ENCODE measurements around the gene BAD.
"Not testable (repeated sequence)": the region's sequence is repeated elsewhere in the genome, so short reads cannot be mapped to it uniquely, and the experiment has no call there.

Gene BAD

DNA sequence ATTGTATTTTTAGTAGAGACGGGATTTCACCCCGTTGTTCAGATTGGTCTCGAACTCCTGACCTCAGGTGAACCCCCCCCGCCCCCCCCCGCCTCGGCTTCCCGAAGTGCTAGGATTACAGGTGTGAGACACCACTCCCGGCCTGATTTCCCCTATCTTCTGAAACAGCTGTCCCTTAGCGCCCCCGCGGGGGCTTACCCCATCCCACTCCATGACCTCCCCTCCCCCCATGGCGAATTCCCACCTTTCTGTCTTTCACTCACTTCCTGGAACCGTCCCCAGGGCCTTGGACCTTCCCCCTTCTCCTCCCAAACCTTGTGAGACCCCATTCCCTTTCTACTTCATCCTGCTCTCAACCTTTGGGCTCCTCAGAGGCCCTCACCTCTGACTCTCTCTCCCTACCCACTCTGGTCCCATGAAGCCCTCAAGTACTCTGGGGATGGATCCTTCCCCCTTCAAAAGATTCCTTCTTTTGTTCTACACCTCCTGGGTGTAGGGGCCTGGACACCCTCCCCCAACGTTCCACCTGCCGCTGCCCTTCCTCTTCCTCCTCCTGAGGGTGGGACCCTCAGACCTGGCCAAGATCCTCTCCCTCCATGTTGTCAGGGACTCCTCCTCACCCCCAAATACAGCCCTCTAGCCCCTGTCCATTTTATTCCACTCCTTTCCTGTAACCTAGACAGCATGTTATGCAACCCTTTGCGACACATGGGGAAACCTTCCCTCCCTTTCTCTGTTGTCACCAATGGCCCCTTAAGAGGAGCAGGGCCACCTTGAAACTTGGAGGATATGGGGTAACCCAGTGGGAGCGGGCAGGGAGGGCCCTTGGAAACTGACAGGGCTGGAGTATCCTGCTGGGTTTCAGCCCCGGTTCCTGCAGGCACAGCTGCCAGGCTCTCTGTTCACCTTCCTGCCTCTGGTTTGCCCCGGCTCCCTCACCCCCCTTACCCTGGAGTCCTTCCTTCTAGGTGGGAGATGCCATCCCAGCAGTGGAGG is 34.6 kb upstream of the BAD start:
- H3K36me3 Mint-ChIP-seq, result peaks cover 8% of the 10 kb centered on the region

DNA sequence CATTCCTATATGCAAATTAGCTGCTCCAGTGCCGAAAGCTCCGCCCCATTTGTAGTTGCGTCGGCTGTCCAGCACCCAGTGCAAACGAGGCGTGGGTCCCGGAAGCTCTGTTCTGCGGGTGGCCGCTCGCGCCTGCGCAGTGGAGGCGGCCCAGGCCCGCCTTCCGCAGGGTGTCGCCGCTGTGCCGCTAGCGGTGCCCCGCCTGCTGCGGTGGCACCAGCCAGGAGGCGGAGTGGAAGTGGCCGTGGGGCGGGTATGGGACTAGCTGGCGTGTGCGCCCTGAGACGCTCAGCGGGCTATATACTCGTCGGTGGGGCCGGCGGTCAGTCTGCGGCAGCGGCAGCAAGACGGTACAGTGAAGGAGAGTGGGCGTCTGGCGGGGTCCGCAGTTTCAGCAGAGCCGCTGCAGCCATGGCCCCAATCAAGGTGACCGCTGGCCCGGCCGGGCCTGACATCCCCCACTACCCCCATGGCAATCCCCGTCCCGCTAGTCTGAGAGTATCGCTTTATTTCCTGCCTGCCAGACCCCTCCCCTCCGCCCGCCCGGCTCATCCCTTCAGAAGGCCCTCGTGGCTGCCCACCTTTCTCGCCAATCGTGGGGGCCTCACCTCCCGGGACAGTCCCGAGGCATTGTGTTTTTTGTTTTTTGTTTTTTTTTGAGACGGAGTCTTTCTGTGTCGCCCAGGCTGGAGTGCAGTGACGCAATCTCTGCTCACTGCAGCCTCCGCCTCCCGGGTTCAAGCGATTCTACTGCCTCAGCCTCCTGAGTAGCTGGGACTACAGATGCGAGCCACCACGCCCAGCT is 33.7 kb upstream of the BAD start, which contains the start of gene PRDX5:
PRDX5 (plus strand) TSS at position 161 of the 805 bp plus-strand sequence; CDS start at position 256, 95 bp downstream.
- H3K27ac Mint-ChIP-seq, result peak within 1 kb of the TSS; percentile 99
- H3K27me3 Mint-ChIP-seq, result no peaks in the 10 kb centered on the region
- H3K4me3 Mint-ChIP-seq, result peak within 1 kb of the TSS; percentile 97
- peaks cover 30% of the 10 kb centered on the region for H3K4me1 Mint-ChIP-seq (ENCODE audit: low read depth)
- H3K9me3 Mint-ChIP-seq (ENCODE audit: low read depth), result no peaks in the 10 kb centered on the region
- H3K36me3 Mint-ChIP-seq, result peaks cover 8% of the 10 kb centered on the region

More for the DNA sequence above, 34.6 kb upstream of the BAD start:
- Mint-ChIP-seq H3K4me3 (peak overlapping the region; percentile 97), H3K27ac (peak overlapping the region; percentile 77), H3K9me3 (ENCODE audit: low read depth) (no peaks in the 10 kb centered on the region), H3K27me3 (no peaks in the 10 kb centered on the region), H3K4me1 (ENCODE audit: low read depth) (peaks cover 28% of the 10 kb centered on the region)

DNA sequence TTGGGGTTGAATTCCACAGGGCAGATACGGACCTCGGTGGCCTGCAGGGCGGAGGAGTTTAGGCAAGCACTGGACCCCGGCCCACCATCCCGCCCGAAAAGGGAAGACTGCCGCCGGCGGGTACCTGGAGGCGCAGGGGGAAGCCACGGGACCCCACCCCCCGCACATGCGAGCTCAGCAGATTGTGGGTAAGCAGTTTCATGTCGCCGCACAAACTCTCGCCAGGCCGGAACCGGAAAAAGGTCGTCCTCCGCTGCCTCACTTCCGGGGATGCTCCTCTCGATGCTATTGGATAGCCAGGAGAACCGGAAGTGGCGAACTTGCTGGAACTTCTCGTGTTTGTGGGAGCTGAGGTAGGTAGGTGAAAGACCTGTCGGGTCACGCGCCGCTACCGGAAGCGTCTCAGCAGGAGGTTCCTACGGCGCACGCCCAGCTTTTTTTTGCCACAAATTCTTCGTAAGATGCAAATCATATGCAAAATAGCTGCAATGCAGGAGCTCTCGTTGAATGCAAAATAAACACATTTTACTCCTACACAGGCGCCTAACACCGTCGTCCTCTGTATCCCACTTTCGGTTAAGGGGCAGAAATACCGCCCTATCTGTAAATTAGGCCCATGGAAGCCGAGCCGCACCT is 33.0 kb upstream of the BAD start, which contains the start of gene TRMT112:
TRMT112 (minus strand) TSS at position 235 of the 636 bp plus-strand sequence; CDS start at position 202, 33 bp downstream.
- Mint-ChIP-seq H3K4me3 (peak within 1 kb of the TSS; percentile 97), H3K36me3 (peaks cover 10% of the 10 kb centered on the region), H3K27ac (peak within 1 kb of the TSS; percentile 99), H3K9me3 (ENCODE audit: low read depth) (no peaks in the 10 kb centered on the region), H3K4me1 (ENCODE audit: low read depth) (peaks cover 37% of the 10 kb centered on the region), H3K27me3 (no peaks in the 10 kb centered on the region)

DNA sequence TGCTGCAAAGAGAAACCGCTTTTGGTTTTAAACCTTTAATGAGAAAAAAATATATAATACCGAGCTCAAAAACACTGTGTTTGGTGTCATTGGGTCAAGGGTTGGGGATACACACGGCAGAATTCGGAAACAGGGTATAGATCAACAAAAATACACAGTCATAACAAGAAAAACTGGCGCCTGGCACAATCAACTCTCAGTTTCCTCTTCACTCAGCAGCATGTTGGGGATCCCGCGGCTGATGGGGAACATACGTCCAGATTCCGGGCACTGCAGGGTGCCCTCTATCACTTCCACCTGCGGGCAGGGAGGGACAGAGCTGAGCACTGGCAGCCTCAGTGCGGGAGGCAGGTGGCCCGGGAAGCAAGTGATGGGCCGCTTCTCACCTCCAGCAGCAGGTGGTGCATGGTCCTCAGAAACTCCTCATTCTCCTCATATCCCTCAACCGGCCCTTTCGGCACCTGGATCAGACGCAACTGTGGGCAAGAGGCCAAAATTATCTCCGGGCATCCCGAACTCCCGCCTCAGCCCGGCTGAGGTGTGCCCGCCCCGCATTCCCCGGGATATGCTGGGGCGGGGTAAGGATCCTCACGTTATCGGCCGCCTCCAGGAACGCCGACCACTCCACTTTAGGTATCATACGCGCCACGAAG is 32.3 kb upstream of the BAD start:
- Mint-ChIP-seq H3K36me3 (peaks cover 10% of the 10 kb centered on the region), H3K4me1 (ENCODE audit: low read depth) (peaks cover 38% of the 10 kb centered on the region), H3K9me3 (ENCODE audit: low read depth) (no peaks in the 10 kb centered on the region), H3K27me3 (no peaks in the 10 kb centered on the region), H3K4me3 (peak overlapping the region; percentile 97), H3K27ac (peak overlapping the region; percentile 99)

DNA sequence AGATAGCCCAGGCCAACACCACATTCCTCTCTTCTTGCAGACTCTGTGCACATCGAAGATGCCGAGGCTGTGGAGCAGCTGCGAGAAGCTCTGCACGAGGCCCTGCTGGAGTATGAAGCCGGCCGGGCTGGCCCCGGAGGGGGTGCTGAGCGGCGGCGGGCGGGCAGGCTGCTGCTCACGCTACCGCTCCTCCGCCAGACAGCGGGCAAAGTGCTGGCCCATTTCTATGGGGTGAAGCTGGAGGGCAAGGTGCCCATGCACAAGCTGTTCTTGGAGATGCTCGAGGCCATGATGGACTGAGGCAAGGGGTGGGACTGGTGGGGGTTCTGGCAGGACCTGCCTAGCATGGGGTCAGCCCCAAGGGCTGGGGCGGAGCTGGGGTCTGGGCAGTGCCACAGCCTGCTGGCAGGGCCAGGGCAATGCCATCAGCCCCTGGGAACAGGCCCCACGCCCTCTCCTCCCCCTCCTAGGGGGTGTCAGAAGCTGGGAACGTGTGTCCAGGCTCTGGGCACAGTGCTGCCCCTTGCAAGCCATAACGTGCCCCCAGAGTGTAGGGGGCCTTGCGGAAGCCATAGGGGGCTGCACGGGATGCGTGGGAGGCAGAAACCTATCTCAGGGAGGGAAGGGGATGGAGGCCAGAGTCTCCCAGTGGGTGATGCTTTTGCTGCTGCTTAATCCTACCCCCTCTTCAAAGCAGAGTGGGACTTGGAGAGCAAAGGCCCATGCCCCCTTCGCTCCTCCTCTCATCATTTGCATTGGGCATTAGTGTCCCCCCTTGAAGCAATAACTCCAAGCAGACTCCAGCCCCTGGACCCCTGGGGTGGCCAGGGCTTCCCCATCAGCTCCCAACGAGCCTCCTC is 31.4 kb upstream of the BAD start:
- H3K9me3 Mint-ChIP-seq (ENCODE audit: low read depth); H3K27me3 Mint-ChIP-seq: not testable (repeated sequence)
- peaks cover 10% of the 10 kb centered on the region for H3K36me3 Mint-ChIP-seq
- H3K27ac Mint-ChIP-seq, result peak overlapping the region; percentile 99
- peaks cover 39% of the 10 kb centered on the region for H3K4me1 Mint-ChIP-seq (ENCODE audit: low read depth)
- H3K4me3 Mint-ChIP-seq, result peak overlapping the region; percentile 97

DNA sequence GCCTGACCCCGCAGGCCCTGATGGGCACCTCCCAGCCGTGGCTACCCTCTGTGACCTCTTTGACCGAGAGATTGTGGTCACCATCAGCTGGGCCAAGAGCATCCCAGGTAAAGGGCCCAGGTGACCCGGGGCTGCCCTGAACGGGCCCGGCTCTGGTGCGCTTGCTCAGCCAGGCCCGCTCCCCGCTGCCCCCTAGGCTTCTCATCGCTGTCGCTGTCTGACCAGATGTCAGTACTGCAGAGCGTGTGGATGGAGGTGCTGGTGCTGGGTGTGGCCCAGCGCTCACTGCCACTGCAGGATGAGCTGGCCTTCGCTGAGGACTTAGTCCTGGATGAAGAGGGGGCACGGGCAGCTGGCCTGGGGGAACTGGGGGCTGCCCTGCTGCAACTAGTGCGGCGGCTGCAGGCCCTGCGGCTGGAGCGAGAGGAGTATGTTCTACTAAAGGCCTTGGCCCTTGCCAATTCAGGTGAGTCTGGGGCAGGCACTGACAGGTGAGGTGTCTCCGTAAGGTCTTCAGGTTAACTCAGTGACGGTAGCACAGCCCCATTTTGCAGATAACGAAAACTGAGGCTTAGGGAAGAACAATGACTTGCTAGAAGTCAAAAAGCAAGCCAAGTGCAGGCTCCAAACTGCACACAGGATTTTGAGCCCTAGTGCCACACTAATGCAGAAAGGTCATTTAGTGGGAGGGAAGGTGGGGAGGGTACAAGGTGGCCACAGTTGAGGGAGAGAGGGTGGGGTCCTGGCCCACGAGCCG is 30.5 kb upstream of the BAD start:
- Mint-ChIP-seq H3K36me3 (peaks cover 10% of the 10 kb centered on the region), H3K4me1 (ENCODE audit: low read depth) (peaks cover 38% of the 10 kb centered on the region), H3K27me3 (no peaks in the 10 kb centered on the region), H3K27ac (peak overlapping the region; percentile 66), H3K4me3 (peak overlapping the region; percentile 60), H3K9me3 (ENCODE audit: low read depth) (no peaks in the 10 kb centered on the region)

DNA sequence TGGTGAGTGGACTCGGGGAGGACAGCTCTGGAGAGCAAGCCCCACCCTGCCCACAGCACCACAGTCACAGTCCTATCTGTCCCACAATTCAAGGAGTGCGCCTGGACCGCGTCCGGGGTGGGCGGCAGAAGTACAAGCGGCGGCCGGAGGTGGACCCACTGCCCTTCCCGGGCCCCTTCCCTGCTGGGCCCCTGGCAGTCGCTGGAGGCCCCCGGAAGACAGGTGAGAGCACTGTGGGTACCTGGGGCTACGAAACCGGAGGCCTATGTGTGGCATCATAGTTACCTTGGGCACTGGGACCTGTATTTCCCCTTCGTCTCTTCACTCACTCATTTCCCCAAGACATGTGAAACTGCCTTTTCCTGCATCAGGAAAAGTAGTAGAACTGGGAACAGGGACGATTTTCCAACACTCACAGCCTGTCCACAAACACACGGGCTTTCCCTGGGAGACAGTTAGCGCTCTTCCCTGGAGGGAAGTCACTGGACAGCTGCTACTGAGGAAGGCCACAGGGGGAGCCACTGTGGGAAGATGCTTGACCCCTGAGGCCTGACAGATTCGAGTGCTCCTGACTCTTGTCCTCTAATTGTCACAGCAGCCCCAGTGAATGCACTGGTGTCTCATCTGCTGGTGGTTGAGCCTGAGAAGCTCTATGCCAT is 29.8 kb upstream of the BAD start:
- H3K4me1 Mint-ChIP-seq (ENCODE audit: low read depth), result peaks cover 38% of the 10 kb centered on the region
- peak overlapping the region; percentile 44 for H3K4me3 Mint-ChIP-seq
- no peaks in the 10 kb centered on the region for H3K9me3 Mint-ChIP-seq (ENCODE audit: low read depth)
- peak overlapping the region; percentile 66 for H3K27ac Mint-ChIP-seq
- H3K27me3 Mint-ChIP-seq, result no peaks in the 10 kb centered on the region
- H3K36me3 Mint-ChIP-seq, result peaks cover 10% of the 10 kb centered on the region

DNA sequence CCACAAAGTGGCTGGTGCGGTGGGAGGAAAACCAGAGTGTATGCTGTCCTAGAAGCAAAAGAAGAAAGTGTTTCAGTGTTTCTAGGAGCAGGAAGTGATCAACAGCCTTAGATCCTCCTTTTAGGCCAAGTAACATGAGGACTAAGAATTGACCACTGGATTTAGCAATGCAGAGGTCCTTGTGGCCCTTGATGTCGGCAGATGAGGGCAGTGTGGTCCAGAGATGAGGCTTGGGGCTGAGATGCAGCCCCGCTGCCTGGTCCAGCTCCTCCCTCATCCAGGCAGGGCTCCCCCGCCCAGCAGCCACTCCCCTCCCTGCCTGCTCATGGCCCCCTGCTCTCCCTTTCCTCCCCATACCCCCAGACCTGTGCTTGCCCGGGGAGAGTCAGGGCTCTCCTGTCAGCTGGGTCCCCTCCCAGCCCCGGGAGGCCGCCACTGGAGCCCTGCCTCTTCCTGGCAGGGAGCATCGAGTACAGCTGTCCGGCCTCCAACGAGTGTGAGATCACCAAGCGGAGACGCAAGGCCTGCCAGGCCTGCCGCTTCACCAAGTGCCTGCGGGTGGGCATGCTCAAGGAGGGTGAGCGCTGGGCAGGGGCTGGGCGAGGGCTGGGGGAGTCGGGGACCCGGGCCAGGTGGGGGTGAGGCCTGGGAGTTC is 29.2 kb upstream of the BAD start:
- Mint-ChIP-seq H3K4me3 (no peak overlapping the region), H3K27ac (peak overlapping the region; percentile 66), H3K4me1 (ENCODE audit: low read depth) (peaks cover 33% of the 10 kb centered on the region), H3K36me3 (peaks cover 10% of the 10 kb centered on the region), H3K27me3 (no peaks in the 10 kb centered on the region), H3K9me3 (ENCODE audit: low read depth) (no peaks in the 10 kb centered on the region)

DNA sequence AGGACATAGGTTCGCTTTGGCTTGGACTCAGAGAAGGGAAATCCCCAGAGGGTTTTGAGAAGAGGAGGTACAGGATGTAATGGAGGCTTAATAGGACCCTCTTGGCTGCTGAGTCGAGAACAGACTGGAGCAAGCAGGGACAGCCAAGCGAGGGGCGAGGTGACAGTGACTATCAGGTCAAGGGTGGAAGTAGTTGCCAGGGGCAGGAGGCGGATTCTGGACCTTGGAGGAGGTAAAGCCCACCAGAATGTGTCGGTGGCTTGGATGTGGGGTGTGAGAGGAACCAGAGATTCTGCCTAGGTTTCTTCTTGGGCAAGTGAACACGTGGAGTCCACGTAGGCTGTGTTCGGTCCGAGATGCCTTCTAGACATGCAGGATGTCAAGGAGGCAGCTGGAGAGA is 28.5 kb upstream of the BAD start:
- Mint-ChIP-seq H3K9me3 (ENCODE audit: low read depth) (no peaks in the 10 kb centered on the region), H3K27ac (peak overlapping the region; percentile 66), H3K4me3 (no peak overlapping the region), H3K27me3 (no peaks in the 10 kb centered on the region), H3K4me1 (ENCODE audit: low read depth) (peaks cover 33% of the 10 kb centered on the region), H3K36me3 (peaks cover 10% of the 10 kb centered on the region)

DNA sequence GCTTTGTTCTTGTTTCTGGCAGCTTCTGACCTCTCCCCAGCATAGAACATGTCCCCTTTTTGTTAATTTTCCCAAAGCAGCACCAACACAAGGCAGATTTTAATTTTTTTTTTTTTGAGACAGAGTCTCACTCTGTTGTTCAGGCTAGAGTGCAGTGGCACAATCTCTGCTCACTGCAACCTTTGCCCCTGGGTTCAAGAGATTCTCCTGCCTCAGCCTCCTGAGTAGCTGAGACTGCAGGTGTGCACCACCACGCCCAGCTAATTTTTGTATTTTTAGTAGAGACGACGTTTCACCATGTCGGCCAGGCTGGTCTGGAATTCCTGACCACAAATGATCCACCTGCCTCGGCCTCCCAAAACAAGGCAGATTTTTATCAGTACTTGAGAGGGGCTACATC is 23.3 kb upstream of the BAD start:
- Mint-ChIP-seq H3K4me3 (peak overlapping the region; percentile 100), H3K4me1 (ENCODE audit: low read depth) (peaks cover 37% of the 10 kb centered on the region), H3K27ac (peak overlapping the region; percentile 78)
- not testable (repeated sequence) for H3K9me3 Mint-ChIP-seq (ENCODE audit: low read depth); H3K27me3 Mint-ChIP-seq; H3K36me3 Mint-ChIP-seq

DNA sequence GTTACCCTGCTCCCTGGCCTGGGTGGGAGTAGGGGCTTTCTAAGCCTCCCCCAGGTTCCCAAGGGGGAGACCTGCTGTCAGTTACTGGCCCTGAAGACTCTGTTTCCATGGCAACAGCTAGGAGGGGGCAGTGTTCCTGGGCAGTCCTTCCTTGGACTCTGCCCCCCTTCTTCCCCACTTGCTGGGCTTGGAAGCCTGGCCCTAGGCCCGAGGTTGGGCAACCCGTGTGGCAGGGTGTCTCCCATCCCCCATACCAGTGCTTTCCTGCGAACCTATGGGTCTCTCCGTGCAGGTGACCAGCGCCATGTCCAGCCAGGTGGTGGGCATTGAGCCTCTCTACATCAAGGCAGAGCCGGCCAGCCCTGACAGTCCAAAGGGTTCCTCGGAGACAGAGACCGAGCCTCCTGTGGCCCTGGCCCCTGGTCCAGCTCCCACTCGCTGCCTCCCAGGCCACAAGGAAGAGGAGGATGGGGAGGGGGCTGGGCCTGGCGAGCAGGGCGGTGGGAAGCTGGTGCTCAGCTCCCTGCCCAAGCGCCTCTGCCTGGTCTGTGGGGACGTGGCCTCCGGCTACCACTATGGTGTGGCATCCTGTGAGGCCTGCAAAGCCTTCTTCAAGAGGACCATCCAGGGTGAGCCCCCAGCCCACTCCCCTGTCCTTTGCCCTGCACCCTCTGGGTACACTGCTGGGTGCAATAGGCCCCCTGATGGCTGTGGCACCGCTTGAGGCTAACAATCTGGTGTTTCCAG is 22.6 kb upstream of the BAD start:
- Mint-ChIP-seq H3K36me3 (peaks cover 2% of the 10 kb centered on the region), H3K27me3 (no peaks in the 10 kb centered on the region), H3K4me1 (ENCODE audit: low read depth) (peaks cover 32% of the 10 kb centered on the region), H3K9me3 (ENCODE audit: low read depth) (no peaks in the 10 kb centered on the region), H3K27ac (peak overlapping the region; percentile 96), H3K4me3 (peak overlapping the region; percentile 100)

DNA sequence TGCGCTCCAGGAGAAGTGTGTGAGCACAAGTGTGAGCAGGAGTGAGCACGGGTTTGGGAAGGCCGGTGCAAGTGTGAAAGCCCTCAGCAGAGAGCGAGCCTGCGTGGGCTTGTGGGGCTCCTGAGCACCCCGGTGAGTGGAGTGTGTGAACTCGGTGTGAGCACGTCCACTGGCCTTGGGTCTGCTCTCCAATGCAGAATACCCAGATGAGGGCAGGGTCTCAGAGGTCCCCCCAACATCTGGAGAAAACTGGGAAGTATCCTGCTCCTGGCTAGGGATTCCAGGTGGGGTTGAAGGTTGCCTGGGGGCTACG is 22.1 kb upstream of the BAD start:
- Mint-ChIP-seq H3K4me1 (ENCODE audit: low read depth) (peaks cover 35% of the 10 kb centered on the region), H3K36me3 (peaks cover 2% of the 10 kb centered on the region), H3K27ac (peak overlapping the region; percentile 96), H3K27me3 (no peaks in the 10 kb centered on the region), H3K4me3 (peak overlapping the region; percentile 100), H3K9me3 (ENCODE audit: low read depth) (no peaks in the 10 kb centered on the region)
